ENCODE measurements around the gene ERICH6B. TPM values are rescaled to one million over a fixed set of nuclear protein-coding genes. Genes with fewer than 3 reads are reported as not detected.
"Not testable (repeated sequence)": the region's sequence is repeated elsewhere in the genome, so short reads cannot be mapped to it uniquely, and the experiment has no call there.

The ERICH6B gene
- total and polyA plus RNA-seq, 12 donors, result not detected

- no peak for DNase-seq
- Histone ChIP-seq H3K27me3 (no peaks in the 10 kb centered on the region), H3K4me3 (no peak overlapping the region), H3K4me1 (no peaks in the 10 kb centered on the region), H3K36me3 (no peaks in the 10 kb centered on the region), H3K27ac (no peak overlapping the region), H3K9me3 (peaks cover 0 to 18% (median 0%) of the 10 kb centered on the region in 11 donors)
- intact Hi-C loops (cut with DNase I), result no loop called here
- ATAC-seq, result no peak
- no peak for TF ChIP-seq CTCF (IDR thresholded peaks at IDR 0.05)
- WGBS, 2 donors, result 85 to 89% methylated on average over 5 of the region's 5 CpGs
Measured at GRCh38 chr13:45658586-45659235, 43.2 kb upstream of the ERICH6B start.

- no peaks in the 10 kb centered on the region for H3K4me1 ChIP-seq
- H3K9me3 ChIP-seq, result peaks cover 0 to 24% (median 0%) of the 10 kb centered on the region in 11 donors
- intact Hi-C loops (cut with DNase I), result no loop called here
- no peak for TF ChIP-seq CTCF (IDR thresholded peaks at IDR 0.05)
- no peak overlapping the region for H3K4me3 ChIP-seq
- H3K36me3 ChIP-seq, result no peaks in the 10 kb centered on the region
- no peaks in the 10 kb centered on the region for H3K27me3 ChIP-seq
- H3K27ac ChIP-seq, result no peak overlapping the region
- DNase-seq (no peak), ATAC-seq (no peak)
- WGBS, 2 donors, result 71 to 79% methylated on average over 5 of the region's 5 CpGs
Measured at GRCh38 chr13:45654633-45655349, 39.3 kb upstream of the ERICH6B start.

GRCh38 chr13:45645263-45645662 lies 29.7 kb upstream of the ERICH6B start:
- H3K27ac ChIP-seq; ATAC-seq; H3K36me3 ChIP-seq; DNase-seq; H3K4me1 ChIP-seq; intact Hi-C loops (cut with DNase I); H3K4me3 ChIP-seq: not testable (repeated sequence)
- WGBS, 2 donors, result 77 to 84% methylated on average over 10 to 11 of the region's 17 CpGs
- H3K27me3 ChIP-seq, result peaks cover 0 to 14% (median 8%) of the 10 kb centered on the region in 7 donors
- H3K9me3 ChIP-seq, result peaks cover 0 to 21% (median 0%) of the 10 kb centered on the region in 11 donors

GRCh38 chr13:45642159-45642558 lies 26.6 kb upstream of the ERICH6B start:
- H3K27ac ChIP-seq; H3K4me3 ChIP-seq; DNase-seq; intact Hi-C loops (cut with DNase I); H3K4me1 ChIP-seq; ATAC-seq; H3K36me3 ChIP-seq: not testable (repeated sequence)
- peaks cover 0 to 16% (median 8%) of the 10 kb centered on the region in 7 donors for H3K27me3 ChIP-seq
- H3K9me3 ChIP-seq, result peaks cover 0 to 21% (median 0%) of the 10 kb centered on the region in 11 donors
- WGBS, 2 donors, result 85 to 92% methylated on average over 1 of the region's 1 CpG

- intact Hi-C loops (cut with DNase I); ATAC-seq; H3K27ac ChIP-seq; H3K36me3 ChIP-seq; H3K4me3 ChIP-seq; H3K4me1 ChIP-seq; H3K9me3 ChIP-seq; DNase-seq: not testable (repeated sequence)
- 90 to 98% methylated on average over 1 of the region's 1 CpG for WGBS, 2 donors
- H3K27me3 ChIP-seq, result peaks cover 0 to 20% (median under 1%) of the 10 kb centered on the region in 7 donors
Measured at GRCh38 chr13:45635291-45635690, 19.8 kb upstream of the ERICH6B start.

GRCh38 chr13:45630791-45631190 lies 15.3 kb upstream of the ERICH6B start:
- DNase-seq, result no peak
- Histone ChIP-seq H3K9me3 (peaks cover 0 to 3% (median 0%) of the 10 kb centered on the region in 11 donors), H3K4me1 (no peaks in the 10 kb centered on the region), H3K27me3 (peaks cover 0 to 28% (median 4%) of the 10 kb centered on the region in 7 donors), H3K36me3 (no peaks in the 10 kb centered on the region), H3K27ac (no peak overlapping the region), H3K4me3 (no peak overlapping the region)
- TF ChIP-seq CTCF (IDR thresholded peaks at IDR 0.05), result no peak
- ATAC-seq, result no peak
- intact Hi-C loops (cut with DNase I), result no loop called here
- 80 to 82% methylated on average over 7 of the region's 7 CpGs for WGBS, 2 donors

Data from heart right ventricle (tissue), 16 donors.